Fibroblast of skin of scalp (primary cell): ENCODE measurements around the gene SDCCAG8.

Experiments
- DNase-seq: peaks from one replicate; pipeline ENCODE4 v3.0.0-alpha.2; 2013

The SDCCAG8 gene

DNA sequence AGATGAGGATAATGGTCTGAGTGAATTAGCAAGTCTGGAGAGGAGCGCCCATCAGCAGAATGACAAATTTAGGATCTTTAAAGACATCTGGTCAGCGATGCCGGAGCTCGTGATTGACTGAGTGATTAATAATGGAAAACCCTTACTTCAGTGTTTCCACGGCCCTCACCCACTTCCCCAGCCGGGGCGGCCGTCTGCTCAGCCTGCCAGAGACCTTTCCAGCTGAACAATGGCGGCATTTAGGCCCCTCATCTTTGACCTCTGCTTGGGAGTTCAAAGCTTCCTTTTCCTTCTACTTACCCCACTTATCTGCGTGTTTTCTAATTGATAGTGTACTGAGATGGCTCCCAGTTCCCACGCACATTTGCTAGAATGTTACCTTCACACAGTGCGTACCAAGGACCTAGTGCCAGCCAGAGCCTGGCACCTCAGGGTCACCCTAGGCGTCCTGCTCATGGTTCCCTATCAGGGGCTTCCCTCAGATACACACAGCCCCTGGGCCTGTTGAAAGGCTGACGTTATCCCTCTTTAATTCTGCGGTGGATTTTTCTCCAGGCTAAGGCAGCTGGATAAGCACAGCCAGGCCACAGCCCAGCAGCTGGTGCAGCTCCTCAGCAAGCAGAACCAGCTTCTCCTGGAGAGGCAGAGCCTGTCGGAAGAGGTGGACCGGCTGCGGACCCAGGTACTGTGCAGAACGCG lies 232.8 kb downstream of the SDCCAG8 start:
- no peak for DNase-seq

DNA sequence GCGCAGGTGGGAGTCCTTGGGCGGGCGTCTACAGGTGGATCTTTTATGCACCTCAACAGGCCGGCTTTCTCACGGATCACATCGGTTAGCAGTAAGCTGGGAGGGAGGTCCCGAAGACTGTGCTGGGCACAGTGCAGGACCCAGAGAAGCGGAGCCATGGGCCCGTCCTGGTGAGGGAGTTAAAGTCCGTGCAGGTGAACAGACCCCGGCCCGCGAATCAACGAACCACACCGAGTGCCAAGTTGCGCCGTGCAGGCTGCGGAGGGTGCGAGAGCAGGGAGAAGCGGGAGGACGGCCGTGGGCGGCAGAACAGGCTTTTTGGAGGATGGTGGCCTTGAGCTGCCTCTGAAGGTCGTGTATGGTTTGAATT lies 233.3 kb downstream of the SDCCAG8 start:
- DNase-seq = no peak

DNA sequence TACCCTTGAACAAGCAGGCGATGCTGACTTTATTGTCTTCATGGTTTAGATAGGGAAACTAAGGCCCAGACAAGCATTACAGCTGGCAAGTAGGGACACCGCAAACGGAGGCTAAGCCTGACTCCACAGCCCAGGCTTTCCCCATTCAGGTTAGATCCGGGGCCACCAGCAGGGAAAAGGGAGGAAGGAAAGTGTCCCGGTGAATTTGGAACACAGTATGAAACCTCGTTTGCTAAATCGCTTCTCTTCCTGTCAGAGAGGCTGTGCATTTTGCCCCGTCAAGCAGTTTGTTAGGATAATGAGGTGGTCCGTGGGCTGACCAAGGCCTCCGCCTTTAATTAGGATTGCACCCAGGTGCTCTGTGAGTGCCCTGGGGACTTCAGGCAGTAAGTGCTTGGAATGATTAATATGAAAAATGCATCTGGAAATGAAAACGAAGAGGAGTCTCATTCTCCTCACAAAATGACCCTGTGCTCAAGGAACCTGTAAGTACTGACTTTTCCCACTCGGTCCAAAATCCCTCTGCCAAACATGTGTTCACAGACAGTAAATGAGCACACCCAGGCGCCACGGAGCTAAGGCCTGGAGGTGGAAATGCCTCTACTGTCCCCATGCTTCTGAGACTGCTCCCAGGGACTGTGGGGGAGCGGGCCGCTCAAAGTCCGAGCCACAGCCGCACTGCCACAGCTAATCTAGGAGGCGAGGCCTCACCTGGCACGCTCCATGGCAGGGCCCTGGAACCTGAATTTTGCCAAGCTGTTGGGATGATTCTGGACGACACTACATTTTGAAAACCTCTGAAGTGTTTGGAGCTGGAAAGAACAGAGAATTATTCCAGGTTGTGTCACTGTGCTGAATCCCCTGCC lies 234.1 kb downstream of the SDCCAG8 start:
- no peak for DNase-seq

GRCh38 chr1:243490748-243491686 lies 235.2 kb downstream of the SDCCAG8 start:
- peak; percentile 44 for DNase-seq

DNA sequence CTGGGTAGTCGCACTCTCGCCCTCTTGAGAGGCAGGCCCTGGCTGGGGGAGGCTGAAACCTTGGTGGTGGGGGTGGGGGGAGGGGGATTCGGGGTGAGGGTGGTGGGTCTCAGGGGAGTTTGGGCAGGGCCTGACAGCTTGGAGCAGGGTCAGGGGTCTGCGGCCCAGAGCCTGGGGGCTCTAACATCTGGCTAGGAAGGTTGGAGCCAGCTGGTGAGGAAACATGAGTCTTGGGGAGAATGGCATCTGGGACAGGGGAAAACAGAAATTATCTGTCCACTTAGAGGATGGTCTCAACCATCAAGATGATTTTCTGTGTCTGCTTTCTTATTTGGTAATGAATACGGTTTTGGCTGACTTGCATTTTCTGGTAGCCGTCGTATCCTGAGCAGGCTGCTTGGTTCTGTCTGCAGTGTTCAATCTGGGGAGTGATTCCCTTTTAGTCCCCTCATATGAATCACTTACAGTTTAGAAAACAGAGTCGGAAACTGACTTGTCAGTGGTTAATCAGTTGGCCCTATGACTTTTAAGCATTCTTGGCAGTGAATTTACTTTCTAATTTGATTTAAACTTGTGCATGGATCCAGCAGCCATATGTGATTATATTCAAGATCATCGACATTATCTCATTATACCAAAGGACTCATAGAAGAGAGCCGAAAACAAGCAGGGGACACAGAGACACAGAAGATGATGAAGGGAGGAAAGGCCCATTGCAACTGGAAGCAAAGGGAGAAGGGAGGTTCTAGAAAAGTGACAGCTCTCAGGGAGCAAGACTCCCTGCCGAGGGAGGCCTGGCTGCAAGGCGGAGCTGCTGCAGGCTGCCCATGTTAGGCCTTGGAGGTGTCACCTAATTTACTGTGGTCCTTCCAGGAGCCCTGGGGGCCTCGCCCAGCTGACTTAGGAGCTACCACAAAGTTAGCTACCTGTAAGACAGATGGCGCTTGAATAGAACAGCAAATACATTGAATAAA lies 237.6 kb downstream of the SDCCAG8 start:
- no peak for DNase-seq

- DNase-seq = no peak
Measured at GRCh38 chr1:243494741-243495431, 239.0 kb downstream of the SDCCAG8 start.

DNA sequence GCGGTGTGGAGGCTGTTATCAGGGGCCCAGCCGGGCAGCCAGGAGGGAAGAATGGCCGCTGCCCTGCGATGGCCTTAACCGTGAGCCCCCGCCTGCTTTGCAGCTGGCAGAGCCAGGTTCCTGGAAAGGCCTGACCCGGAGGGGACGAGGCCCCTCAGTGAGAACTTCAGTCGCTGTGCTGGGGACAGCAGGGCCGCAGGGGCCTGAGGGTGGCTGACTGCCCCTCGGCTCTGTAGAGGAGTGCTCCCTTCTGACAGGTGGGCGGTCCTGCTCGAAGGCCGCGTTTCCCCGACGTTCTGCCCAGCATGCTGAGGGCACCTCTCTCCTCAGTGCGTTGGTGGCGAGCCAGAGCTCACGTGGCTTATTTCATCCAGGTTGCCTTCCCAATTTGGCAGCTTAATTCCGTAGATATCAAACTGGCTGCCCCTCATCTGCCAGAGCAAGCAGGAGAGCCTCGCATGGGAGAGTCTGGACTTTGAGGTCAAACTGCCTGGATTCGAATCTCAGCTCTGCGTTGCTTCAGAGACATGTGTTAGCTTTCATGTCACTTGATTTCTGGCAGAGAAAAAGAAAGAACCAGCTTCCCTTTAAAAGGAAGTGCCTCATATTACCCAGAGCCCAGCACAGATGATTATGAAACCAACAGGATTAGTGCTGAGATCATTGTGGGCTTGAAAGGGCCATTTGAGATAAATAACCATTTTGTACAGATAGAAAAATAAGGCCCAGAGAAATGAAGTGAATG lies 239.8 kb downstream of the SDCCAG8 start:
- DNase-seq = no peak

DNA sequence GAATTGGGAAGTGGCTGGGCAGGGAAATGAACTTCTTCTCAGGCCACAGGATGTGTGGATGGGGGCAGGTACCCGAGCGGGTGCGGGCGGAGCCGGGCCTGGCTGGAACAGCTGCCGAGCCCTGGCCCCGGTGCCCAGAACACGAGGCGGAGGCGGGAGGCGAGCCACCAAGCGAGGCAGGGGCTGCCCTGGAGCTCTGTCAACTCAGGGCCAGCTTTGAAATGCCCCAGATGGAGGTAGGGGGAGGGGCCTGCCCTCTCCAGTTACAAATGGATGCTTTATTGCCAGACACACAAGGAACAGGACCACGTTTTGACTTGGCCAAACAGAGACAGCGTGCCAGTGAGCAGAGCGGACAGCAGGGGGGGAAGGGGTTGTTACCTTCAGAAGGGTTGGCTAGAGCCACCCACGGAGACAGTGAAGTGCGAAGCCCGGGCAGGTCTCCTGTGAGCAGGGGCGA lies 240.4 kb downstream of the SDCCAG8 start:
- DNase-seq = no peak

- no peak for DNase-seq
Measured at GRCh38 chr1:243496806-243497205, 241.0 kb downstream of the SDCCAG8 start.

DNA sequence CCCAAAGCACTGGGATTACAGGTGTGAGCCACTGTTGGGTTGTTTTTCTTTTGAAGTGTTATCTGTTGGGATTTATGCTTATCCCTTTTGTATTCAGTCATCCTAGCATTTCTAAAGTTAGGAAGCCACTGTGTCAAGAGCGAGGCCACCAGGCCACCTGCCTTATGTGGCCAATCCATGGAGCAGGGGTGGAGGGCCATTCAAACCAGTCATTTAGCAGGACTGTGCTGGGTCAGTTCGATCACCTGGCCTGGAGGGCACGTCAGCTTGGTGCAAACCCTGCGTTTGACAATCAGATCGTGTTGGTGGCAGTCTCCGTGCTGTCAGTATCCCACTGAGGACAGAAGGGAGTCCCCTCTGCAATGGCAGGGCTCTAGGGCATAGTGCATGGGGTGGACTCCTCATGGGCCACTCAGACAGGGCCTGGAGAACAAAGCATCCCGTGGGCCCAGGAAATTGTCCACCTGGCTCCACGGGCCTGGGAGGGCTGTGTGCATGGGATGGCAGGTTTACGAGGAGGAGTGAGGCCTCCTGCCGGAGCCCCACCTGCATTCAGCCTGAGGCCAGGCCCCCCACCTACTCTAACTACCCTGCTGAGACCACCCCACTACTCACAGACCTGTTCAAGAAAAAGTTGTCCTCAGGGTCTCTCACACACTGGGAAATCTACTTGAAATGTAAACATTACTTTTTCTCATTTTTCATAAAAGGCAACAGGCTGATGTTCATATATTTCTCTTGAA lies 242.3 kb downstream of the SDCCAG8 start:
- DNase-seq = no peak

- DNase-seq = no peak
Measured at GRCh38 chr1:243499248-243499647, 243.4 kb downstream of the SDCCAG8 start.

- no peak for DNase-seq
Measured at GRCh38 chr1:243499711-243500110, 243.9 kb downstream of the SDCCAG8 start.

DNA sequence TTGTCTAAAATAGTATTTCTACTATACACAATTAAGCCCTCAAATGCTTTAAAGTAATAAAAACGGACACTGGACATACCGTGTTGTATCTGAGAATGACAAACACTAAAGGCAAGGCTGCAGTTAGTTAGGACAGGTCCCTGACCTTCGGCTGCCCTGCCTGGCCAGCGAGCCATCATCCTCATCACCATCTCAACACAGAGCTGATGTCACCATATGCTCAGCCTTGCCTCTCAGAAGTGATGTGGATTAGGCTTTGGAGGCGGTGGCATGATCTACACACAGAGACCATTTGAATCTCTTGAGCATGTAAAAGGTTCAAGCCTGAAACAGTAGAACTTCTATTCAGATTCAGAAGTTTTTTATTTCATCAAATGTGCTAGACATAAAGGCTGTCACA lies 244.7 kb downstream of the SDCCAG8 start:
- DNase-seq = no peak

GRCh38 chr1:243501002-243501401 lies 245.2 kb downstream of the SDCCAG8 start:
- peak; percentile 40 for DNase-seq

GRCh38 chr1:243503155-243503554 lies 247.3 kb downstream of the SDCCAG8 start:
- no peak for DNase-seq

DNA sequence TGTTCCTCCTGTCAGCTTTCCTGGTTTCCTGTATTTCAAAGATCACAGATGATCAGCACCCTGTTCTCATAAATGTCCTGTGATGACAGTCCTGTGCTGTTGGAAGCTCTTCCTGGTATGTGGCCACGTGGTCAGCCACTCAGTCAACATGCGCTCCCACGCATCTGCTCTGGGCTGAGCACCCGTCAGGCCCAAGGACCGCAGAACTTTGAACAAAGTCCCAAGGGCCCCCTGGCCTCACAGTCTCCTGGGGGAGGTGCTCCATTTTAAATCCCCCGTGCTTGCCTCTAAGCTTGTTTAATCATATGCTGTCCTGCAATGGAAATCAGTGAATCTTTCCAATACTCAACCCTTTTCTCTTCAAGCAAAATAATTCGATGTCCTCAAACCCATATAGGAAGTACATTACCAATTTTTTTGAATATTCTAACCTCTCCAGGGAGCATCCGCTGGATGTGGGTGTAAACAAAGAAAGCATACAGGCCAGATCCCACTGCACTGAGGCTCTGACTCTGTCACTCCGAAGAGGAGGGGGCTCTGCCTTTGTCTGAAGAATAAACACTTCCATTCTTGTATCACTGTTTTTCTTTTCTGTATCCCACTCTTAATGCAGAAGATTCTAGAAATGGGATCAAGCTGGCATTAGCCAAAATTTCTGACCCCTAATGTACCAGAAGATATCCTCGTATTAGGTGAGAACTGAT lies 250.3 kb downstream of the SDCCAG8 start:
- DNase-seq = no peak

- DNase-seq = no peak
Measured at GRCh38 chr1:243507001-243507671, 251.3 kb downstream of the SDCCAG8 start.

DNA sequence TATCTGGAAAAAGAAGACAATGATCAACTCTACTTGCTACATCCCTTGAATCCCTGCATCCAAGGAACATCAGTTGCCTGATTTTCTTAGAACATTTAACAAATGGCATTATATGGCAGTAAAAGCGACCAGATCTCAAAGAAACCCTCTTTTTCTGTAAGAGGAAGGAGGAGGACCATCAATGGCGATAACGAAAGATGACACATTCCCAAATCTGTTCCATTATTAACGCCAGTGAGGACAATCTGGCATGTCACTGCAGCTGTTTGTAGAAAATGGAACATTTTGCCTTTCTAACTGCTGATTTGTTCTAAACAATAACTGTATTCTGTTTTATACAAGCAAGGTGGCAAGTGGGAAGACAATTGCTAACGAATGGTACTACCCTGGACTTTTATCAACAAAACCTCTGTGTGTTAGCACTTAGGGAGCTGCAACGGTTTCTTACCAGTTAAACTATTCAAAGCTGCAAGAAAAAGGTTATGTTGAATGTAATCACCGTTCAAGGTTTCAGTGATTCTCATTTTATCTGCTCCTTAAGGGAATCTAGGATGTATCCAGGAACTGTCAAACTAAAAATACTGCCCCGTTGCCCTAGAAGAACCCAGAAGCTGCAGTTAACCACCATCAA lies 251.9 kb downstream of the SDCCAG8 start:
- DNase-seq = no peak
